Activated B cell treated with CpG ODN at 0.5 μM for 24 hours (primary cell): Measurements from ENCODE around the gene ACTN1. TPM values are rescaled to one million over a fixed set of nuclear protein-coding genes. Genes with fewer than 3 reads are reported as not detected.

Source experiments
- ATAC-seq: fragments of 200-7000 bp; cut with Tn5 transposase; one replicate; pipeline ENCODE4 v1.10.0; 2021; ENCODE audit warnings: low read depth, mild to moderate bottlenecking, moderate library complexity
- CTCF ChIA-PET: fragments of 350-600 bp; sonication (Branson Sonifier 250); formaldehyde crosslinking; loops from one replicate; lab custom pipeline; 2021; ENCODE audit warnings: antibody characterized with exemption; lab: Charles Lee
- POLR2A ChIA-PET: fragments of 350-600 bp; sonication (Branson Sonifier 250); formaldehyde crosslinking; loops from one replicate; lab custom pipeline; 2021; ENCODE audit warnings: antibody characterized with exemption; lab: Charles Lee
- DNase-seq: peaks from one replicate; pipeline ENCODE4 v3.0.0; 2022
- H3K27ac Mint-ChIP-seq: one replicate; pipeline ENCODE4 v1.8.0; 2020; ENCODE audit warnings: mixed read lengths
- H3K27me3 Mint-ChIP-seq: one replicate; pipeline ENCODE4 v1.8.0; 2021; ENCODE audit warnings: mixed read lengths
- H3K36me3 Mint-ChIP-seq: one replicate; pipeline ENCODE4 v1.8.0; 2021; ENCODE audit warnings: low read depth, mixed read lengths
- H3K4me1 Mint-ChIP-seq: one replicate; pipeline ENCODE4 v1.8.0; 2021; ENCODE audit warnings: mixed read lengths
- H3K4me3 Mint-ChIP-seq: one replicate; pipeline ENCODE4 v1.8.0; 2020; ENCODE audit warnings: mild to moderate bottlenecking, mixed read lengths
- H3K9me3 Mint-ChIP-seq: one replicate; pipeline ENCODE4 v1.8.0; 2020; ENCODE audit warnings: mixed read lengths
- intact Hi-C: fragments of 100-400 bp; cut with micrococcal nuclease; formaldehyde crosslinking; loops from one replicate; pipeline ENCODE4 v1.15.1; 2024
- total RNA-seq: library from RNA; stranded (reverse); gene quantifications from 2 replicates; pipeline ENCODE4 v1.2.3, GENCODE V29; 2022
- TF ChIP-seq, protein P1 (sequence below): fragments of 200-600 bp; IDR thresholded peaks from one replicate; pipeline ENCODE4 v1.8.0; 2022; ENCODE audit warnings: antibody characterized with exemption, mild to moderate bottlenecking

ACTN1 gene
- total RNA-seq, 1 donor from 2014 or later, result 0.22 TPM

DNA sequence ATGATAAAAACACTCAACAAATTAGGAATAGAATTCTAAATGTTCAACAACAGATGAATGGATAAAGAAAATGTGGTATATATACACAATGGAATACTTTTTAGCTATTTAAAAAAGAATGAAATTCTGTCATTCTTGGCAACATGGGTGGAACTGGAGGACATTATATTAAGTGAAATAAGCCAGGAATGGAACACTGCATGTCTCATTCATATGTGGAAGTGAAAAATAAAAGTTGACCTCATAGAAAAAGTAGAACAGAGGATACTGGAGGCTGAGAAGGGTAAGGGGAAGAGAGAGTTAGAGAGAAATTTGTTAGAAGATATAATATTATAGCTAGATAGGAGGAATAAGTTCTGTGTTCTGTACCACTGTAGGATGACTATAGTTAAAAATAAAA lies 150.4 kb downstream of the ACTN1 start:
- peaks cover 17% of the 10 kb centered on the region for H3K4me1 Mint-ChIP-seq
- no peak overlapping the region for H3K27ac Mint-ChIP-seq
- DNase-seq (no peak), ATAC-seq (no peak)
- ChIA-PET POLR2A (no interaction called here), CTCF (interaction anchor here (3.0 kb wide), 1 partner anchor 15 kb away, joined by 10 read pairs; no protein-coding TSS in a partner anchor)
- no peak overlapping the region for H3K4me3 Mint-ChIP-seq
- H3K36me3 Mint-ChIP-seq, result no peaks in the 10 kb centered on the region
- intact Hi-C loops, result no loop called here
- H3K9me3 Mint-ChIP-seq, result peaks cover 2% of the 10 kb centered on the region
- no peaks in the 10 kb centered on the region for H3K27me3 Mint-ChIP-seq
- TF ChIP-seq, protein P1, sequence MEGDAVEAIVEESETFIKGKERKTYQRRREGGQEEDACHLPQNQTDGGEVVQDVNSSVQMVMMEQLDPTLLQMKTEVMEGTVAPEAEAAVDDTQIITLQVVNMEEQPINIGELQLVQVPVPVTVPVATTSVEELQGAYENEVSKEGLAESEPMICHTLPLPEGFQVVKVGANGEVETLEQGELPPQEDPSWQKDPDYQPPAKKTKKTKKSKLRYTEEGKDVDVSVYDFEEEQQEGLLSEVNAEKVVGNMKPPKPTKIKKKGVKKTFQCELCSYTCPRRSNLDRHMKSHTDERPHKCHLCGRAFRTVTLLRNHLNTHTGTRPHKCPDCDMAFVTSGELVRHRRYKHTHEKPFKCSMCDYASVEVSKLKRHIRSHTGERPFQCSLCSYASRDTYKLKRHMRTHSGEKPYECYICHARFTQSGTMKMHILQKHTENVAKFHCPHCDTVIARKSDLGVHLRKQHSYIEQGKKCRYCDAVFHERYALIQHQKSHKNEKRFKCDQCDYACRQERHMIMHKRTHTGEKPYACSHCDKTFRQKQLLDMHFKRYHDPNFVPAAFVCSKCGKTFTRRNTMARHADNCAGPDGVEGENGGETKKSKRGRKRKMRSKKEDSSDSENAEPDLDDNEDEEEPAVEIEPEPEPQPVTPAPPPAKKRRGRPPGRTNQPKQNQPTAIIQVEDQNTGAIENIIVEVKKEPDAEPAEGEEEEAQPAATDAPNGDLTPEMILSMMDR, result no peak

DNA sequence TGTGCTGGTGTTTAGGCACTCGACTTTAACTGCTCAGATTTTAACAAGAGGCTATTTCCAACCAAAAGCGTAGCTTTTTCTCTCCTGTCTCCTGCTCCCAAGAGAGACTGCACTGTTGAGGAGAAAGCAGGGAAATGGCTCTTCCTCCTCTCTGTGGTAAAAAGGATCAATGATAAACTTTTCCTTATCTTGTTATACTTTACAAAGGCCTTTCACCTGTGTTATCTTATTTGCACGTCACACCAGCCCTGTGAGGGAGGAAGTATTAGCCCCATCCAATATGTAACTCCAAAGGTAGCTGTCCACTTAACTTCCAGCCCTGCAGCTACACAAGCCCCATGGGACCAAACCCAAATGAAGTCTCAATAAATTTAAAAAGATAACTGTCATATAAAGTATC lies 153.4 kb downstream of the ACTN1 start:
- DNase-seq, result no peak
- CTCF ChIA-PET, result interaction anchor here (0.8 to 5.4 kb wide), 9 partner anchors 8 to 943 kb away, joined by 3 to 26 read pairs (median 5); no protein-coding TSS in a partner anchor
- Mint-ChIP-seq H3K27me3 (no peaks in the 10 kb centered on the region), H3K4me1 (peaks cover 42% of the 10 kb centered on the region), H3K4me3 (no peak overlapping the region), H3K36me3 (no peaks in the 10 kb centered on the region), H3K27ac (no peak overlapping the region), H3K9me3 (no peaks in the 10 kb centered on the region)
- no peak for ATAC-seq
- POLR2A ChIA-PET, result interaction anchor here (0.7 to 1.3 kb wide), 3 partner anchors 18 to 542 kb away, joined by 3 to 9 read pairs (median 3); no protein-coding TSS in a partner anchor
- TF ChIP-seq, protein P1, result no peak
- intact Hi-C loops, result no loop called here

DNA sequence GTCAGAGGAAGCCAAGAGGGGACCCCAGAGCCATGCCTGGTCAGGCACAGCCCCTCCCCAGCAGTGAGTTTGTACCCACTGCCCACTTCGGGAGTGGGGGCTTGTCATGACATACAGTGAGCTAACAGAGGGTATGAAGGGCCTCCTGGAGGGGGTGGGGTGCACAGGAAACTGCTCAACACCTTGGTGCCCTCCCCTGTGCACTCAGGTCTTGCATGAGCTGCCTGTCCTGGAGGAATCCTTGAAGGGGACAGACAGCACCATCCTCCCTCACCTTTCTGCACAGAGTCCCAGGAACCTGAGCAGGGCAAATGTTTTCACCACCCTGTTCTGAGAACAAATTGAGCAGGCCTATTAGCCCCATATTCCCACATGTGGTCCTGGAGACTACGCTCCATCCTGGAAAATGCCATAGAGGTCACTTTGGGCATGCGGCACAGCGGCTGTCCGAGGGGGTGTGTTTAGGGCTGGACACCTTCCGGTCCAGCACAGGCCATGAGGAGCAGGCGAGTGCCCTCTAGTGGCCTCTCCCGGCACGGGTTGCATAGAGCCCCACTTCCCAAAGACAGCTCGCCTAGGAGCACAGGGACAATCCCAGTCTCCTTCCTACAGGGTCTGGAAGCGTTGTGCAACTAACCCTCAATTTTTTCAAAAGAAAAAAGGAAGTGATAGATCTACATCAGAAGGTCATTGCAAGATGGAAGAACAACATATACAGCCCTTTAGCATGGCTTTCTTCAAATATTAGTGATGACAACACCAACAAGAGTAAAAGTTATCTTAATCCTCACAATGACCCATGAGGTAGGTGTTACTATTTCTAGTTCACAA lies 154.4 kb downstream of the ACTN1 start:
- Mint-ChIP-seq H3K9me3 (no peaks in the 10 kb centered on the region), H3K4me3 (no peak overlapping the region), H3K27me3 (no peaks in the 10 kb centered on the region), H3K36me3 (no peaks in the 10 kb centered on the region), H3K27ac (no peak overlapping the region), H3K4me1 (peaks cover 50% of the 10 kb centered on the region)
- intact Hi-C loops, result no loop called here
- ATAC-seq, result no peak
- CTCF ChIA-PET, result interaction anchor here (0.7 to 5.4 kb wide), 11 partner anchors 9 to 942 kb away, joined by 3 to 26 read pairs (median 4); no protein-coding TSS in a partner anchor
- TF ChIP-seq, protein P1, result no peak
- POLR2A ChIA-PET, result interaction anchor here (0.9 to 1.7 kb wide), 7 partner anchors 9 to 541 kb away, joined by 3 to 9 read pairs (median 3); partner anchors contain the start of gene ZFP36L1
- no peak for DNase-seq

DNA sequence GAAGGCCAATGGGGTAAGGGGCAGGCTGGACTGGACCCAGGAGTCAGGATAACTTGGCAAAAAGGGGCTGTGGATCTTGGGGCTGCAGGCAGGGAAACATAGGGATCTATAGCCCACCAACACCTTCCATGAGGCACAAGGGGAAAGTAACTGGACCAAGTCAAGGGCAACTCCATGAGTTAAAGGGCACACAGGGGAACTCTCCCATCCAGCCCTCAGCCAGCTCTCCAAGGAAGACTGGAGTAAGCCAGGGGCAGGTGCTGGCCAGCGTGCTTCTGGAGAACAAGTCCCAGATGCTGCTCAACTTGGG lies 154.9 kb downstream of the ACTN1 start:
- ATAC-seq (no peak), DNase-seq (no peak)
- ChIA-PET POLR2A (interaction anchor here (0.9 to 1.7 kb wide), 4 partner anchors 14 to 425 kb away, joined by 3 to 5 read pairs (median 3); partner anchors contain the start of gene ZFP36L1), CTCF (interaction anchor here (0.8 to 5.4 kb wide), 5 partner anchors 20 to 941 kb away, joined by 4 to 26 read pairs (median 5); no protein-coding TSS in a partner anchor)
- Mint-ChIP-seq H3K4me3 (no peak overlapping the region), H3K36me3 (no peaks in the 10 kb centered on the region), H3K27ac (no peak overlapping the region), H3K27me3 (no peaks in the 10 kb centered on the region), H3K4me1 (peaks cover 55% of the 10 kb centered on the region), H3K9me3 (no peaks in the 10 kb centered on the region)
- TF ChIP-seq, protein P1, result no peak
- intact Hi-C loops, result no loop called here

Other genes starting within 250 kb of the ACTN1 start
- 814 and 884 TPM in 2 replicates for gene ZFP36L1, start 186.2 kb downstream of the ACTN1 start, total RNA-seq
- 44.4 and 50.8 TPM in 2 replicates for gene DCAF5, start 173.8 kb upstream of the ACTN1 start, total RNA-seq
- 5.2 and 6.9 TPM in 2 replicates for gene EXD2, start 212.2 kb upstream of the ACTN1 start, total RNA-seq